HG03175 (cell line): Measurements from ENCODE around the gene CSTB.

ENCODE experiments used
- ATAC-seq: cut with Tn5 transposase; IDR thresholded peaks from one replicate; pipeline ENCODE4 v1.9.1; 2021; ENCODE audit warnings: mild to moderate bottlenecking, moderate library complexity; ENCODE audit not compliant: unreplicated experiment

CSTB gene

DNA sequence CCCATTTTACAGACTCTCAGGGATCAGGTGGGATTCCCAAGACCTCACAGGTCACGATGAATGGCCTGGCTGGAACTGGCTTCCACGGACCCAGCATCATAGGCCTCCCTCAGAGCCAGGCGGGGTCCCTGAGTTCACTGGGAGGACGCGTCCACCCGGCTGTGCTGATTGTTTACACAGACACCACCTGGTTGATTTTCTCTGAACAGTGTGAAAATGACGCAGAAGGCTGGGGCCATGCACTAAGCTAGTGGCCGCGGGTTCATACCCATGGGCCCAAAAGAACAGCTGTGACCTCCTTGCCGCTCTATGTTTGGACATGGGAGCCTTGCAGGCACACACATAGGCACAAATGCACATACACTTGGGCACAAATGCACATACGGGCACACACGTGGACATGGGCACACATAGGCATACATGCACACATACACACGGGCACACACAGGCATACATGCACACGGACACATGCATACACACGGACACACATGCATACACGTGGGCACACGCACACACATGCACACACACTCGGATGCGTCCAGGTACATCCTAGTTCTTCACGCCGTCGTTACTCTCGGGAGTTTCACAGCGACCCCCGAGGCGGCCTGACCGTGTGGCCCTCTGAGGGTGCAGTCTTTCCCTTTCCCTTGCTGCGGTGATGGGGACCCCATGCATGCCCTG is 23.2 kb downstream of the CSTB start:
- ATAC-seq = no peak

GRCh38 chr21:43751955-43752591 is 24.0 kb downstream of the CSTB start:
- ATAC-seq = no peak

GRCh38 chr21:43750339-43751033 is 25.6 kb downstream of the CSTB start:
- no peak for ATAC-seq

- ATAC-seq = no peak
Measured at GRCh38 chr21:43749651-43750262, 26.4 kb downstream of the CSTB start.

GRCh38 chr21:43748622-43749021 is 27.5 kb downstream of the CSTB start:
- no peak for ATAC-seq

GRCh38 chr21:43745772-43746517 is 30.2 kb downstream of the CSTB start:
- ATAC-seq = no peak

DNA sequence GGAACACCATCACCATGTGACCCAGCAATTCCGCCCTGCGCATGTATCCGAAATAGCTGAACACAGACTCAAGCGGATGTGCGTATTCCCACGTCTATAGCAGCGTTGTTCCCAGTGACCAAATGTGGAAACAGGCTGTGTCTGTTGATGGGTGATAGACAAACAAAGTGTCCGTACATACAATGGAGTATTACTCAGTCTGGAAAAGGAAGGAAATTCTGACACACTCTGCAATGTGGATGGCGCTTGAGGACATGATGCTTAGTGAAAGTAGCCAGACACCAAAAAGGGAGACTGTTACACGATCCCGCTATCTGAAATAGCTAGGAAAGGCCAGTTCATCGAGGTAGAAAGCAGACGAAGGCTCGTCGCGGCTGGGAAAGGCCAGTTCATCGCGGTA is 31.4 kb downstream of the CSTB start:
- ATAC-seq = no peak

DNA sequence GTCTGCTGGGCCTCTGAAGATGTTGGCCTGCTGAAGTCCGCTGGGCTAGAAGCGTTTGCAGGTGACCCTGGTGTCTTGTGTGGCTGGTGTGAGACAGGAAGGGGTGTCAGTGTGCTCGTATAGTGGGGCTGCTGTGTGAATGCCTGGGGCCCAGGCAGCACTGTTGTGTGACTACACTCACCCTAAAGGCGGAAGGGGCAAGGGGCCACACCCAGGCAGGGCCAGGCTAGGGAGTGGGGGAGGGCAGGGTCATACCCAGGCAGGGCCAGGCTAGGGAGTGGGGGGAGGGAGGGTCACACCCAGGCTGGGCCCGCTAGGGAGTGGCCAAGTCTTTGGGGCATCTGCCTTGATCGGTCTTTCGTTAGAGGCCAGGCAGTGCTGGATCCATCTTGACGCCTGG is 32.2 kb downstream of the CSTB start:
- no peak for ATAC-seq

DNA sequence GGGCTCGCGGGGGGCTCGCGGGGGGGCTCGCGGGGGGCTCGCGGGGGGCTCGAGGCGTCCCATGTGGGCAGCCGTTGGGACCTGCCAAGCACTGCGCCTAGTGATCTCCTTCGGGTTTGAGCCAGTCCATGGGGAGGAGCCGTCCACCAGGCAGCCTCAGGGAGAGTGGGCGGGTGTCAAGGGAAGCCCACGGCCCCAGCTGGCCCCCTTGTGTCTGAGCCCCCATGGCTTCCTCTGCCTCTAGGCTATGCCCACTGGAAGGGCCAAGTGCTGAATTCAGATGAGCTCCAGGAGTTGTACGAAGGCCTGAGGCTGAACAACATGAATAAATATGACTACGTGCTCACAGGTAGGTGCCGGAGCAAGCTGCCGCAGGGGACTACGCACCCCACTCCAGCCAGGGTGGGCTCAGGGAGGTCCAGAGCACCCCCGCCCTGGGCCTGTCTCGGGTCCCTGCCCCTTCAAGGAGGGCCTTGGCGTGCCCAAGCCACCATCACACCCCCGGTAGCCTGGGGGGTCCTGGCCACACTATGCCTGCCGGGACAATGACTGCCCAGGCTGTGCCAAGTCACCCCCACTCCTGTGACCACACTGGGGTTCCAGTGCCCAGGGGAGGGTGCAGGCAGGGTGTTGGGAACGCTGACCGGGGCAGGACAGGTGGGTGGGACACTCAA is 34.5 kb downstream of the CSTB start:
- ATAC-seq = no peak

GRCh38 chr21:43740497-43741156 is 35.5 kb downstream of the CSTB start:
- no peak for ATAC-seq

GRCh38 chr21:43739621-43740435 is 36.3 kb downstream of the CSTB start:
- no peak for ATAC-seq

DNA sequence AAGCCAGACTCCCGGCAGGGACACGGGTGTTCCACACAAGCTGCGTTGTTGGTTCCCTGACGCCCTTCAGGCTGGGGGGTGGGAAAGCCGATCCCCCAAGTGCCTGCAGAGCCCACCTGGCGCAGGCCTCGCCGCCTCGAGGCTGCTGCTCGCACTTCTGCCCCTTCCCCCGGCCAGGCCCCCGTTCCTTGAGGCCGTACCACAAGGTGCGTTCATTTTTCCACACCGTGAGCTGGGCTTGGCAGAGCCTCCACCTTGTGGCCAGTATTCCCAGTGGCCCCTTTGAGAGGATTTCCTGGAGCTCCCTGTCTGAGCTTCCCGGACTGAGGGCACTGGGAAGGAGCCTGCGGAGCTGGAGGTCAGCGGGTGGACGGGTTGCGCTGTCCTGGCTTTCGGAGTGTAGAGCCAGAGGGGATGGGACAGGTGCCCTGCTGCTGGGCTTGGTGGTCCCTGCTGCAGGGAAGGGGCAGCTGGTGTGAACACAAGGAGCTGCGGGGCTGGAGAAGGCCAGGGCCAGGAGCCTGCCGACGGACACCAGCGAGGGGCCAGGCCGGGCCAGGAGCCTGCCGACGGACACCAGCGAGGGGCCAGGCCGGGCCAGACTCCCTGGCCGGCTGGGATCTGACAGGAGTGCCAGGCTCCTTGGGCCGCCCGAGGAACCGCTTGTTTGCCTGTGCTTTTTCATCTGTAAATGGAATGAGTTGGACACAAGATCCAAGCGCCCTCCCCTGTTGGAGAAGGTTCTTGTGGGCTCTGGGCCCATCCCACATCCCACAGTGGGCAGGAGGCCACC is 38.8 kb downstream of the CSTB start:
- no peak for ATAC-seq

DNA sequence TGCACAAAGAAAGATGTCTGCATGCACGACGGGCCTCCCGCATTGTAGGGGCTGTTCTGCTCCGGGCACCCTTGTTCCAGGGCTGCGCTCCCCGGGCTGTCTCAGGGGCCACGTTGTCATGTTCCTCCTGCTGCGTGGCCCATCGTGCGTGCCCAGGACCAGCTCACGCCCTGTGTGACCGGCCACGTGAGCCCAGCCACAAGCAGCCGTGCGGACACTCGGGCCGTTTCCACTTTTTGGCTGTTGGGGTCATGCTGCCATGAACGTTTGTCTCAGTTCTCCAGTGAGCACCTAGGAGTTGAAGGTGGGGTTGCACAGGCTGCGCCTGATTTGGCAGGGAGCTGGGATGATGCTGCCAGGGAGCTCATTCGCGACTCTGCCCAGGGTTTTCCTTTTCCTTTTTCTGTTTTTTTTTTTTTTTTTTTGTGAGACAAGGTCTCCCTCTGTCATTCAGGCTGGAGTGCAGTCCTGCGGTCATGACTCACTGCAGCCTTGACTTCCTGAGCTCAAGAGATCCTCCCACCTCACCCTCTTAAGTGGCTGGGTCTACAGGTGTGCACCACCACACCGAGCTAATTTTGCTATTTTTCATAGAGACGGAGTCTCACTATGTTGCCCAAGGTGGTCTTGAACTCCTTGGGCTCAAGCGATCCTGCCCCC is 39.8 kb downstream of the CSTB start:
- ATAC-seq = no peak

- no peak for ATAC-seq
Measured at GRCh38 chr21:43735236-43736091, 40.6 kb downstream of the CSTB start.

DNA sequence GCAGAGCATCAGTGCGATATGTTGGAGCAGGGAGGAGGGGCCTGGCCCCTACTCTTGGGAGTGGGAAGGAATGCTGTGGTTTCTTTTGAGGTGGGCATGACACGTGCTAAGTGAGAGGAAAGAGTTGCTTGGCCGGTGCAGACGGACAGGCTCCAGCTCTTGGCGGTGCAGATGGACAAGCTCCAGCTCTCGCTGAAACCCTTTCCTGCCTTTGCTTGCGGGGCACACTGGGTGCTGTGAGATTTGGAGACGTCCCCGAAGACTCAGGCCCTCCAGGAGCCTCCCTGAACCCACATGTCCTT is 41.2 kb downstream of the CSTB start:
- no peak for ATAC-seq

GRCh38 chr21:43734131-43734927 is 41.8 kb downstream of the CSTB start:
- ATAC-seq = no peak
